ENCODE results near the gene NABP1.

The NABP1 gene

GRCh38 chr2:191661097-191661924, 16.6 kb upstream of the NABP1 start:
- no peaks in the 10 kb centered on the region for H3K27me3 Mint-ChIP-seq
- peaks cover 3% of the 10 kb centered on the region for H3K36me3 Mint-ChIP-seq
- H3K4me1 Mint-ChIP-seq (ENCODE audit: low read depth): peaks cover 5% of the 10 kb centered on the region
- no peak overlapping the region for H3K4me3 Mint-ChIP-seq
- H3K27ac Mint-ChIP-seq: no peak overlapping the region
- no peaks in the 10 kb centered on the region for H3K9me3 Mint-ChIP-seq (ENCODE audit: low read depth)

GRCh38 chr2:191664823-191665677, 12.9 kb upstream of the NABP1 start:
- no peaks in the 10 kb centered on the region for H3K27me3 Mint-ChIP-seq
- no peaks in the 10 kb centered on the region for H3K9me3 Mint-ChIP-seq (ENCODE audit: low read depth)
- peaks cover 12% of the 10 kb centered on the region for H3K4me1 Mint-ChIP-seq (ENCODE audit: low read depth)
- H3K36me3 Mint-ChIP-seq: no peaks in the 10 kb centered on the region
- no peak overlapping the region for H3K4me3 Mint-ChIP-seq
- H3K27ac Mint-ChIP-seq: no peak overlapping the region

- Mint-ChIP-seq H3K4me1 (ENCODE audit: low read depth) (peaks cover 12% of the 10 kb centered on the region), H3K27me3 (no peaks in the 10 kb centered on the region), H3K36me3 (no peaks in the 10 kb centered on the region), H3K4me3 (no peak overlapping the region), H3K27ac (no peak overlapping the region), H3K9me3 (ENCODE audit: low read depth) (no peaks in the 10 kb centered on the region)
Measured at GRCh38 chr2:191666226-191666625, 11.7 kb upstream of the NABP1 start.

GRCh38 chr2:191666732-191667131, 11.2 kb upstream of the NABP1 start:
- Mint-ChIP-seq H3K9me3 (ENCODE audit: low read depth) (no peaks in the 10 kb centered on the region), H3K27ac (no peak overlapping the region), H3K4me3 (no peak overlapping the region), H3K36me3 (no peaks in the 10 kb centered on the region), H3K27me3 (no peaks in the 10 kb centered on the region), H3K4me1 (ENCODE audit: low read depth) (peaks cover 12% of the 10 kb centered on the region)

- Mint-ChIP-seq H3K27ac (no peak overlapping the region), H3K27me3 (no peaks in the 10 kb centered on the region), H3K9me3 (ENCODE audit: low read depth) (no peaks in the 10 kb centered on the region), H3K4me1 (ENCODE audit: low read depth) (peaks cover 16% of the 10 kb centered on the region), H3K4me3 (no peak overlapping the region), H3K36me3 (no peaks in the 10 kb centered on the region)
Measured at GRCh38 chr2:191670076-191670475, 7.9 kb upstream of the NABP1 start.

GRCh38 chr2:191670787-191671186, 7.1 kb upstream of the NABP1 start:
- H3K4me3 Mint-ChIP-seq: no peak overlapping the region
- H3K27me3 Mint-ChIP-seq: no peaks in the 10 kb centered on the region
- H3K4me1 Mint-ChIP-seq (ENCODE audit: low read depth): peaks cover 22% of the 10 kb centered on the region
- H3K36me3 Mint-ChIP-seq: no peaks in the 10 kb centered on the region
- no peaks in the 10 kb centered on the region for H3K9me3 Mint-ChIP-seq (ENCODE audit: low read depth)
- no peak overlapping the region for H3K27ac Mint-ChIP-seq

- H3K36me3 Mint-ChIP-seq: peaks cover 6% of the 10 kb centered on the region
- H3K9me3 Mint-ChIP-seq (ENCODE audit: low read depth): no peaks in the 10 kb centered on the region
- H3K27ac Mint-ChIP-seq: peak overlapping the region; percentile 99
- H3K4me1 Mint-ChIP-seq (ENCODE audit: low read depth): peaks cover 47% of the 10 kb centered on the region
- H3K27me3 Mint-ChIP-seq: no peaks in the 10 kb centered on the region
- peak overlapping the region; percentile 98 for H3K4me3 Mint-ChIP-seq
Measured at GRCh38 chr2:191675807-191676721, 1.9 kb upstream of the NABP1 start.

- H3K4me3 Mint-ChIP-seq: peak overlapping the region; percentile 98
- peaks cover 6% of the 10 kb centered on the region for H3K36me3 Mint-ChIP-seq
- H3K27me3 Mint-ChIP-seq: no peaks in the 10 kb centered on the region
- no peaks in the 10 kb centered on the region for H3K9me3 Mint-ChIP-seq (ENCODE audit: low read depth)
- peak overlapping the region; percentile 99 for H3K27ac Mint-ChIP-seq
- peaks cover 52% of the 10 kb centered on the region for H3K4me1 Mint-ChIP-seq (ENCODE audit: low read depth)
Measured at GRCh38 chr2:191676790-191677645, 918 bp upstream of the NABP1 start.

- Mint-ChIP-seq H3K4me1 (ENCODE audit: low read depth) (peaks cover 66% of the 10 kb centered on the region), H3K9me3 (ENCODE audit: low read depth) (no peaks in the 10 kb centered on the region), H3K36me3 (peaks cover 17% of the 10 kb centered on the region), H3K4me3 (peak overlapping the region; percentile 98), H3K27ac (peak overlapping the region; percentile 99), H3K27me3 (no peaks in the 10 kb centered on the region)
Measured at GRCh38 chr2:191678437-191679100, 633 bp downstream of the NABP1 start.

GRCh38 chr2:191679818-191680600, 2.1 kb downstream of the NABP1 start:
- H3K9me3 Mint-ChIP-seq (ENCODE audit: low read depth): no peaks in the 10 kb centered on the region
- peak overlapping the region; percentile 99 for H3K27ac Mint-ChIP-seq
- peaks cover 17% of the 10 kb centered on the region for H3K36me3 Mint-ChIP-seq
- no peaks in the 10 kb centered on the region for H3K27me3 Mint-ChIP-seq
- H3K4me3 Mint-ChIP-seq: peak overlapping the region; percentile 98
- H3K4me1 Mint-ChIP-seq (ENCODE audit: low read depth): peaks cover 64% of the 10 kb centered on the region

GRCh38 chr2:191680639-191681038, 2.7 kb downstream of the NABP1 start:
- Mint-ChIP-seq H3K27ac (peak overlapping the region; percentile 99), H3K4me1 (ENCODE audit: low read depth) (peaks cover 59% of the 10 kb centered on the region), H3K36me3 (peaks cover 17% of the 10 kb centered on the region), H3K27me3 (no peaks in the 10 kb centered on the region), H3K4me3 (peak overlapping the region; percentile 98), H3K9me3 (ENCODE audit: low read depth) (no peaks in the 10 kb centered on the region)

GRCh38 chr2:191682126-191682525, 4.2 kb downstream of the NABP1 start:
- Mint-ChIP-seq H3K36me3 (peaks cover 17% of the 10 kb centered on the region), H3K4me1 (ENCODE audit: low read depth) (peaks cover 50% of the 10 kb centered on the region), H3K9me3 (ENCODE audit: low read depth) (no peaks in the 10 kb centered on the region), H3K4me3 (peak overlapping the region; percentile 98), H3K27me3 (no peaks in the 10 kb centered on the region), H3K27ac (peak overlapping the region; percentile 87)

- peak overlapping the region; percentile 72 for H3K27ac Mint-ChIP-seq
- no peak overlapping the region for H3K4me3 Mint-ChIP-seq
Measured at GRCh38 chr2:191686066-191686465, 8.1 kb downstream of the NABP1 start.

More at GRCh38 chr2:191686066-191686465, 8.1 kb downstream of the NABP1 start:
- H3K36me3 Mint-ChIP-seq: peaks cover 11% of the 10 kb centered on the region
- no peaks in the 10 kb centered on the region for H3K9me3 Mint-ChIP-seq (ENCODE audit: low read depth)
- H3K4me1 Mint-ChIP-seq (ENCODE audit: low read depth): peaks cover 61% of the 10 kb centered on the region
- H3K27me3 Mint-ChIP-seq: no peaks in the 10 kb centered on the region

Data from activated naive CD8-positive, alpha-beta T cell (primary cell).